Astrocyte (in vitro differentiated cells and primary cell): ENCODE measurements around the gene NDUFC2. TPM values are rescaled to one million over a fixed set of nuclear protein-coding genes. Genes with fewer than 3 reads are reported as not detected.
"Not testable (repeated sequence)": the region's sequence is repeated elsewhere in the genome, so short reads cannot be mapped to it uniquely, and the experiment has no call there.

Experiments
- DNase-seq: peaks from one replicate; pipeline ENCODE4 v3.0.0-alpha.2; 2010; ENCODE audit warnings: low read depth
- FAIRE-seq: peaks from 2 replicates; lab custom pipeline; 2011; peaks lifted over from hg19 to GRCh38; lab: Jason Lieb, UNC
- H2AFZ ChIP-seq: 2 replicates; pipeline ENCODE4 v1.6.0; 2012; ENCODE audit warnings: low read depth, low read length, inconsistent platforms
- H3K27ac ChIP-seq: 2 replicates; pipeline ENCODE4 v1.5.1; 2011; ENCODE audit warnings: low read depth, low read length, inconsistent platforms
- H3K27me3 ChIP-seq: 2 replicates; pipeline ENCODE4 v1.6.0; 2011; ENCODE audit warnings: low read length, inconsistent platforms; ENCODE audit not compliant: insufficient read depth
- H3K36me3 ChIP-seq: 2 replicates; pipeline ENCODE4 v1.5.1; 2011; ENCODE audit warnings: low read length, inconsistent platforms; ENCODE audit not compliant: insufficient read depth
- H3K4me1 ChIP-seq: 2 replicates; pipeline ENCODE4 v1.5.1; 2011; ENCODE audit warnings: low read length, inconsistent platforms; ENCODE audit not compliant: insufficient read depth
- H3K4me2 ChIP-seq: 2 replicates; pipeline ENCODE4 v1.6.0; 2012; ENCODE audit warnings: low read length, inconsistent platforms
- H3K4me3 ChIP-seq: 2 replicates; pipeline ENCODE4 v1.5.1; 2011; ENCODE audit warnings: low read depth, mild to moderate bottlenecking, low read length, inconsistent platforms; ENCODE audit not compliant: insufficient read depth
- H3K79me2 ChIP-seq: 2 replicates; pipeline ENCODE4 v1.6.0; 2012; ENCODE audit warnings: mild to moderate bottlenecking, low read length, inconsistent platforms; ENCODE audit not compliant: insufficient read depth
- H3K9ac ChIP-seq: 2 replicates; pipeline ENCODE4 v1.6.0; 2012; ENCODE audit warnings: mild to moderate bottlenecking, low read length, inconsistent platforms
- H3K9me3 ChIP-seq: 2 replicates; pipeline ENCODE4 v1.5.1; 2012; ENCODE audit warnings: low read depth, mild to moderate bottlenecking, low read length, inconsistent platforms; ENCODE audit not compliant: insufficient read depth
- H4K20me1 ChIP-seq: 2 replicates; pipeline ENCODE4 v1.6.0; 2012; ENCODE audit warnings: low read length, inconsistent platforms; ENCODE audit not compliant: insufficient read depth
- H3K27ac Mint-ChIP-seq: one replicate; pipeline ENCODE4 v1.8.0; 2021; ENCODE audit warnings: mild to moderate bottlenecking, mixed read lengths; ENCODE audit not compliant: unreplicated experiment
- H3K27me3 Mint-ChIP-seq: one replicate; pipeline ENCODE4 v1.8.0; 2021; ENCODE audit warnings: low read depth, mixed read lengths; ENCODE audit not compliant: unreplicated experiment
- H3K36me3 Mint-ChIP-seq: one replicate; pipeline ENCODE4 v1.8.0; 2021; ENCODE audit warnings: low read depth, mixed read lengths; ENCODE audit not compliant: unreplicated experiment
- H3K4me1 Mint-ChIP-seq: one replicate; pipeline ENCODE4 v1.8.0; 2021; ENCODE audit warnings: low read depth, mixed read lengths; ENCODE audit not compliant: unreplicated experiment
- H3K4me3 Mint-ChIP-seq: one replicate; pipeline ENCODE4 v1.8.0; 2021; ENCODE audit warnings: mild to moderate bottlenecking, moderate library complexity, mixed read lengths; ENCODE audit not compliant: unreplicated experiment
- H3K9me3 Mint-ChIP-seq: one replicate; pipeline ENCODE4 v1.8.0; 2021; ENCODE audit warnings: mild to moderate bottlenecking, mixed read lengths; ENCODE audit not compliant: unreplicated experiment
- EZH2 ChIP-seq: IDR thresholded peaks from 2 replicates; pipeline ENCODE4 v1.6.1; 2012; ENCODE audit warnings: mild to moderate bottlenecking, low read length, inconsistent platforms; ENCODE audit not compliant: insufficient read depth
- total RNA-seq: library from RNA; stranded (reverse); gene quantifications from 2 replicates; pipeline ENCODE4 v1.2.1, GENCODE V29; 2021
- TF ChIP-seq, protein P1 (sequence below): IDR thresholded peaks from 2 replicates; pipeline ENCODE4 v1.5.1; 2011; ENCODE audit warnings: low read depth, mild to moderate bottlenecking, inconsistent platforms, low read length, moderate library complexity; ENCODE audit not compliant: insufficient read depth

The NDUFC2 gene
- total RNA-seq, 1 donor from 2014 or later, result 285 TPM

GRCh38 chr11:78031629-78032028 is 48.0 kb downstream of the NDUFC2 start:
- no peak overlapping the region for H3K27ac ChIP-seq
- H3K27ac Mint-ChIP-seq, result no peak overlapping the region
- no peaks in the 10 kb centered on the region for H4K20me1 ChIP-seq
- TF ChIP-seq, protein P1, sequence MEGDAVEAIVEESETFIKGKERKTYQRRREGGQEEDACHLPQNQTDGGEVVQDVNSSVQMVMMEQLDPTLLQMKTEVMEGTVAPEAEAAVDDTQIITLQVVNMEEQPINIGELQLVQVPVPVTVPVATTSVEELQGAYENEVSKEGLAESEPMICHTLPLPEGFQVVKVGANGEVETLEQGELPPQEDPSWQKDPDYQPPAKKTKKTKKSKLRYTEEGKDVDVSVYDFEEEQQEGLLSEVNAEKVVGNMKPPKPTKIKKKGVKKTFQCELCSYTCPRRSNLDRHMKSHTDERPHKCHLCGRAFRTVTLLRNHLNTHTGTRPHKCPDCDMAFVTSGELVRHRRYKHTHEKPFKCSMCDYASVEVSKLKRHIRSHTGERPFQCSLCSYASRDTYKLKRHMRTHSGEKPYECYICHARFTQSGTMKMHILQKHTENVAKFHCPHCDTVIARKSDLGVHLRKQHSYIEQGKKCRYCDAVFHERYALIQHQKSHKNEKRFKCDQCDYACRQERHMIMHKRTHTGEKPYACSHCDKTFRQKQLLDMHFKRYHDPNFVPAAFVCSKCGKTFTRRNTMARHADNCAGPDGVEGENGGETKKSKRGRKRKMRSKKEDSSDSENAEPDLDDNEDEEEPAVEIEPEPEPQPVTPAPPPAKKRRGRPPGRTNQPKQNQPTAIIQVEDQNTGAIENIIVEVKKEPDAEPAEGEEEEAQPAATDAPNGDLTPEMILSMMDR, result no peak
- no peak for TF ChIP-seq EZH2
- H3K4me1 ChIP-seq, result peaks cover 9% of the 10 kb centered on the region
- no peak overlapping the region for H2AFZ ChIP-seq
- H3K9me3 Mint-ChIP-seq, result peaks cover 5% of the 10 kb centered on the region
- peaks cover 5% of the 10 kb centered on the region for H3K4me1 Mint-ChIP-seq
- no peak for FAIRE-seq
- H3K79me2 ChIP-seq, result no peaks in the 10 kb centered on the region
- no peaks in the 10 kb centered on the region for H3K36me3 ChIP-seq
- no peaks in the 10 kb centered on the region for H3K36me3 Mint-ChIP-seq
- H3K4me3 ChIP-seq, result no peak overlapping the region
- no peak overlapping the region for H3K9ac ChIP-seq
- no peaks in the 10 kb centered on the region for H3K27me3 Mint-ChIP-seq
- no peaks in the 10 kb centered on the region for H3K27me3 ChIP-seq
- no peaks in the 10 kb centered on the region for H3K9me3 ChIP-seq
- H3K4me3 Mint-ChIP-seq, result peak overlapping the region; percentile 54
- DNase-seq, result no peak
- no peak overlapping the region for H3K4me2 ChIP-seq

DNA sequence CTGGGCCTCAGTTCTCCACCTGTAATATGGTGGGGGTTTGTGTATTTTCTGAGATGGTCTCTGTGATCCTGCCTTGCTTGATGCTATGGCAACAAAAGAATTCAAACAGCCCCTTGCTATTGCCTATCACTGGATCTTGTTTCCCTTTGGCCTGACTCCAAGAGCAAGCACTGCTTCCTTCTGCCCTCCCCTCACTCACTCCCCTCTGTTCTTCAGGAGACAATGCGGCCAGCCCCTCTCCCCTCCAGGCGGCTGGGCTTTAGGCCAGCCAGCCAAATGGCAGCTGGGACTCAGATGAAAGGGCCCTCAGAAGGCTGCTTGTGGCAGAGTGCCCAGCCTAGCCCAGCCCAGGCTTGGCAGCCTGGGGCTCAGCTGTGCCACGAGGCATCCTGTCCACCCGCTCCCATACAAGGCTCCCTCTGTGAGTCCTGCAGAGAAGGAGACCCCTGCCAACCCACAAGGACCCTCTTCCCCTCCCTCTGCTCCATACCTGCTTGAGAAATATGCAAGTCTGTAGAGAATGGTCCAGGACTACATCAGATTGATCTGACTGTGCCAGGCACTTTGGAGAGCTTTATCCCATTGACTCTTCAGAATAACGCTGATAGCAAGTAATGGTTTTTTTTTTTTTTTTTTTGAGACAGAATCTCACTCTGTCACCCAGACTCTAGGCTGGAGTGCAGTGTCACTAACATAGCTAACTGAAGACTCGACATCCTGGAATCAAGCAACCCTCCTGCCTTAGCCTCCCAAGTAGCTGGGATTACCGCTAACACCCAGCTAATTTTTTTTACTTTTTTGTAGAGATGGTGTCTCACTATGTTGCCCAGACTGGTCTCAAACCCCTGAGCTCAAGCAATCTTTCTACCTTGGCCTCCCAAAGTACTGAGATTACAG is 49.0 kb downstream of the NDUFC2 start:
- Histone ChIP-seq H3K9ac (peak overlapping the region; percentile 7), H2AFZ (peak overlapping the region; percentile 61), H3K27ac (no peak overlapping the region), H3K4me3 (no peak overlapping the region), H3K79me2 (no peaks in the 10 kb centered on the region), H3K4me1 (peaks cover 9% of the 10 kb centered on the region), H3K36me3 (no peaks in the 10 kb centered on the region), H4K20me1 (no peaks in the 10 kb centered on the region), H3K4me2 (peak overlapping the region; percentile 43), H3K9me3 (no peaks in the 10 kb centered on the region), H3K27me3 (no peaks in the 10 kb centered on the region)
- no peaks in the 10 kb centered on the region for H3K27me3 Mint-ChIP-seq
- TF ChIP-seq, protein P1, result no peak
- no peak for TF ChIP-seq EZH2
- FAIRE-seq, result no peak
- H3K27ac Mint-ChIP-seq, result no peak overlapping the region
- no peak overlapping the region for H3K4me3 Mint-ChIP-seq
- peak; percentile 54 for DNase-seq
- peaks cover 5% of the 10 kb centered on the region for H3K9me3 Mint-ChIP-seq
- peaks cover 5% of the 10 kb centered on the region for H3K4me1 Mint-ChIP-seq
- H3K36me3 Mint-ChIP-seq, result no peaks in the 10 kb centered on the region

GRCh38 chr11:78028423-78028822 is 51.2 kb downstream of the NDUFC2 start:
- not testable (repeated sequence) for H3K4me1 ChIP-seq, H3K4me1 Mint-ChIP-seq, H3K27me3 Mint-ChIP-seq, H3K79me2 ChIP-seq, H3K27ac ChIP-seq, H3K9me3 ChIP-seq, FAIRE-seq, H3K36me3 ChIP-seq, H3K4me2 ChIP-seq, H3K9me3 Mint-ChIP-seq, H3K9ac ChIP-seq, H3K27ac Mint-ChIP-seq, H2AFZ ChIP-seq, H3K4me3 Mint-ChIP-seq, H3K4me3 ChIP-seq, H4K20me1 ChIP-seq, H3K36me3 Mint-ChIP-seq, H3K27me3 ChIP-seq, DNase-seq
